DMS 273 treated with DMSO at 0.1 percent for 48 hours (cell line): ENCODE data around the gene TGM2.

Experiments used
- DNase-seq: peaks from one replicate; lab custom pipeline; 2025; lab: John Stamatoyannopoulos, UW

TGM2 gene

GRCh38 chr20:38177201-38177600, 12.1 kb upstream of the TGM2 start:
- no peak for DNase-seq

GRCh38 chr20:38175304-38176180, 10.5 kb upstream of the TGM2 start:
- DNase-seq = no peak

- DNase-seq = no peak
Measured at GRCh38 chr20:38173237-38174156, 8.4 kb upstream of the TGM2 start.

- no peak for DNase-seq
Measured at GRCh38 chr20:38172408-38172807, 7.3 kb upstream of the TGM2 start.

- no peak for DNase-seq
Measured at GRCh38 chr20:38171675-38172043, 6.6 kb upstream of the TGM2 start.

- no peak for DNase-seq
Measured at GRCh38 chr20:38170826-38171674, 6.0 kb upstream of the TGM2 start.

GRCh38 chr20:38170219-38170825, 5.3 kb upstream of the TGM2 start:
- DNase-seq = no peak

- DNase-seq = no peak
Measured at GRCh38 chr20:38169636-38170193, 4.6 kb upstream of the TGM2 start.

GRCh38 chr20:38168791-38169589, 3.9 kb upstream of the TGM2 start:
- DNase-seq = no peak

- no peak for DNase-seq
Measured at GRCh38 chr20:38167851-38168760, 3.0 kb upstream of the TGM2 start.

GRCh38 chr20:38167328-38167850, 2.3 kb upstream of the TGM2 start:
- no peak for DNase-seq

- DNase-seq = no peak
Measured at GRCh38 chr20:38166703-38167233, 1.7 kb upstream of the TGM2 start.

- DNase-seq = no peak
Measured at GRCh38 chr20:38165966-38166702, 1.1 kb upstream of the TGM2 start.

GRCh38 chr20:38164624-38165088, 414 bp downstream of the TGM2 start:
- DNase-seq = no peak

GRCh38 chr20:38164069-38164468, 1.0 kb downstream of the TGM2 start:
- DNase-seq = no peak

- DNase-seq = no peak
Measured at GRCh38 chr20:38162878-38163875, 1.9 kb downstream of the TGM2 start.

- DNase-seq = no peak
Measured at GRCh38 chr20:38162149-38162548, 2.9 kb downstream of the TGM2 start.
